ENCODE measurements around the gene MEIS1. TPM values are rescaled to one million over a fixed set of nuclear protein-coding genes. Genes with fewer than 3 reads are reported as not detected.

MEIS1 gene
- polyA plus RNA-seq, 1 experiment, result 107 TPM

GRCh38 chr2:66528974-66529724, 94.2 kb downstream of the MEIS1 start:
- H3K27me3 ChIP-seq (ENCODE audit: control insufficient read depth, insufficient read depth, low read length), result no peaks in the 10 kb centered on the region
- ChIA-PET POLR2A (no interaction called here), CTCF (no interaction called here)
- H3K4me3 ChIP-seq (ENCODE audit: low read depth, low read length), result no peak overlapping the region
- no peak overlapping the region for H3K27ac ChIP-seq (ENCODE audit: low read depth, low read length)
- TF ChIP-seq CTCF (IDR thresholded peaks at IDR 0.05; ENCODE audit: low read depth, low read length), result no peak
- no peaks in the 10 kb centered on the region for H3K9me3 ChIP-seq (ENCODE audit: control insufficient read depth, insufficient read depth, low read length)
- DNase-seq (ENCODE audit: low read depth, low spot score), result no peak

GRCh38 chr2:66530651-66531050, 95.7 kb downstream of the MEIS1 start:
- no peaks in the 10 kb centered on the region for H3K27me3 ChIP-seq (ENCODE audit: control insufficient read depth, insufficient read depth, low read length)
- DNase-seq (ENCODE audit: low read depth, low spot score), result no peak
- ChIA-PET POLR2A (no interaction called here), CTCF (no interaction called here)
- no peaks in the 10 kb centered on the region for H3K9me3 ChIP-seq (ENCODE audit: control insufficient read depth, insufficient read depth, low read length)
- no peak overlapping the region for H3K4me3 ChIP-seq (ENCODE audit: low read depth, low read length)
- no peak overlapping the region for H3K27ac ChIP-seq (ENCODE audit: low read depth, low read length)
- TF ChIP-seq CTCF (IDR thresholded peaks at IDR 0.05; ENCODE audit: low read depth, low read length), result no peak

GRCh38 chr2:66531155-66531554, 96.2 kb downstream of the MEIS1 start:
- no peaks in the 10 kb centered on the region for H3K9me3 ChIP-seq (ENCODE audit: control insufficient read depth, insufficient read depth, low read length)
- H3K27me3 ChIP-seq (ENCODE audit: control insufficient read depth, insufficient read depth, low read length), result no peaks in the 10 kb centered on the region
- no peak for DNase-seq (ENCODE audit: low read depth, low spot score)
- no peak for TF ChIP-seq CTCF (IDR thresholded peaks at IDR 0.05; ENCODE audit: low read depth, low read length)
- ChIA-PET POLR2A (interaction anchor here (0.7 kb wide), 1 partner anchor 25 kb away, joined by 3 read pairs; no protein-coding TSS in a partner anchor), CTCF (no interaction called here)
- peak overlapping the region; percentile 35 for H3K27ac ChIP-seq (ENCODE audit: low read depth, low read length)
- no peak overlapping the region for H3K4me3 ChIP-seq (ENCODE audit: low read depth, low read length)

GRCh38 chr2:66531567-66531966, 96.6 kb downstream of the MEIS1 start:
- H3K4me3 ChIP-seq (ENCODE audit: low read depth, low read length), result no peak overlapping the region
- ChIA-PET POLR2A (interaction anchor here (0.7 kb wide), 1 partner anchor 26 kb away, joined by 3 read pairs; no protein-coding TSS in a partner anchor), CTCF (no interaction called here)
- peak overlapping the region; percentile 35 for H3K27ac ChIP-seq (ENCODE audit: low read depth, low read length)
- no peak for DNase-seq (ENCODE audit: low read depth, low spot score)
- H3K27me3 ChIP-seq (ENCODE audit: control insufficient read depth, insufficient read depth, low read length), result no peaks in the 10 kb centered on the region
- no peaks in the 10 kb centered on the region for H3K9me3 ChIP-seq (ENCODE audit: control insufficient read depth, insufficient read depth, low read length)
- TF ChIP-seq CTCF (IDR thresholded peaks at IDR 0.05; ENCODE audit: low read depth, low read length), result no peak

- no peak for TF ChIP-seq CTCF (IDR thresholded peaks at IDR 0.05; ENCODE audit: low read depth, low read length)
- POLR2A ChIA-PET, result no interaction called here
- no peaks in the 10 kb centered on the region for H3K27me3 ChIP-seq (ENCODE audit: control insufficient read depth, insufficient read depth, low read length)
- no peak overlapping the region for H3K27ac ChIP-seq (ENCODE audit: low read depth, low read length)
- no peak overlapping the region for H3K4me3 ChIP-seq (ENCODE audit: low read depth, low read length)
- H3K9me3 ChIP-seq (ENCODE audit: control insufficient read depth, insufficient read depth, low read length), result no peaks in the 10 kb centered on the region
- DNase-seq (ENCODE audit: low read depth, low spot score), result no peak
- CTCF ChIA-PET, result interaction anchor here (1.0 to 1.7 kb wide), 3 partner anchors 11 to 104 kb away, joined by 3 to 5 read pairs (median 3); no protein-coding TSS in a partner anchor
These were observed 98.3 kb downstream of the MEIS1 start for GRCh38 chr2:66532972-66533868.
